Adrenal gland (tissue), 5 donors: ENCODE measurements around the gene TMEM91.
"Not testable (repeated sequence)": the region's sequence is repeated elsewhere in the genome, so short reads cannot be mapped to it uniquely, and the experiment has no call there.

Experiments
- CTCF ChIP-seq, 6 experiments: fragments of 450-650 bp in 4 of 6; fragments of 200-600 bp in 2 of 6; sonication (generic) in 1 of 6; IDR thresholded peaks; 1 replicate in 5 of 6; 2 replicates in 1 of 6; pipeline versions ENCODE4 v1.5.1 to v1.8.0; 2016 to 2021; ENCODE audit warnings: antibody characterized with exemption in 6 of 6, mild to moderate bottlenecking in 2 of 6, moderate library complexity in 1 of 6
- POLR2A ChIP-seq, 2 donors: fragments of 450-650 bp; IDR thresholded peaks; one replicate each; pipeline ENCODE4 v1.6.1; 2017; ENCODE audit warnings: antibody characterized with exemption in 2 of 2, mild to moderate bottlenecking in 2 of 2, moderate library complexity in 1 of 2
- donor health status: DM: no; HTN: no; CAD: no.

- TF ChIP-seq CTCF, POLR2A (IDR thresholded peaks at IDR 0.05): not testable (repeated sequence)
Observed at GRCh38 chr19:41408846-41409245, 32.5 kb downstream of the TMEM91 start.
